Measurements from ENCODE around the gene EEF1AKMT1.

Gene EEF1AKMT1

DNA sequence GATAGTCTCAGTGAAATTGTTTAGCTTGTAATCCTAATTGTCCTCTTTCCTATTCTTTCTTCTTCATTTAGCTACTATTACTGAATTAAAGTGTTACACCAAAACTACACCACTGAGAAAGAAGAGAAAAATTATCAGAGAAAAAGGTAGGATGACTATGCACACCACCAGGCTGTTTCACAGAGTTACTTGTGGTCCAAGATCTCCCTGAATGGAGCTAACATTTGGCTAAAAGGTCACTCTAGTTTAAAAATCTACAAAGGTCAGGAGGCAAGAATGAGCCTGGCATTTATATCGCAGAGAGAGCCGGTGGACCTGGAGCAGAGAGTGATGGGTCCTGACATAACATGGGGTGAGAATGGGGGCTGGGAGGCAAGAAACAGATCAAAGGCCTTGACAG is 37.0 kb upstream of the EEF1AKMT1 start:
- no peak for DNase-seq (ENCODE audit: low spot score)
- no peak for TF ChIP-seq CTCF (IDR thresholded peaks at IDR 0.05; ENCODE audit: extremely low read depth, missing control alignments)

GRCh38 chr13:20808874-20809273 is 35.1 kb upstream of the EEF1AKMT1 start:
- no peak for TF ChIP-seq CTCF (IDR thresholded peaks at IDR 0.05; ENCODE audit: extremely low read depth, missing control alignments)
- no peak for DNase-seq (ENCODE audit: low spot score)

- DNase-seq (ENCODE audit: low spot score) = no peak
- TF ChIP-seq CTCF (IDR thresholded peaks at IDR 0.05; ENCODE audit: extremely low read depth, missing control alignments) = no peak
These were observed 29.6 kb upstream of the EEF1AKMT1 start for GRCh38 chr13:20803180-20803965.

GRCh38 chr13:20801707-20802106 is 27.9 kb upstream of the EEF1AKMT1 start:
- no peak for TF ChIP-seq CTCF (IDR thresholded peaks at IDR 0.05; ENCODE audit: extremely low read depth, missing control alignments)
- no peak for DNase-seq (ENCODE audit: low spot score)

DNA sequence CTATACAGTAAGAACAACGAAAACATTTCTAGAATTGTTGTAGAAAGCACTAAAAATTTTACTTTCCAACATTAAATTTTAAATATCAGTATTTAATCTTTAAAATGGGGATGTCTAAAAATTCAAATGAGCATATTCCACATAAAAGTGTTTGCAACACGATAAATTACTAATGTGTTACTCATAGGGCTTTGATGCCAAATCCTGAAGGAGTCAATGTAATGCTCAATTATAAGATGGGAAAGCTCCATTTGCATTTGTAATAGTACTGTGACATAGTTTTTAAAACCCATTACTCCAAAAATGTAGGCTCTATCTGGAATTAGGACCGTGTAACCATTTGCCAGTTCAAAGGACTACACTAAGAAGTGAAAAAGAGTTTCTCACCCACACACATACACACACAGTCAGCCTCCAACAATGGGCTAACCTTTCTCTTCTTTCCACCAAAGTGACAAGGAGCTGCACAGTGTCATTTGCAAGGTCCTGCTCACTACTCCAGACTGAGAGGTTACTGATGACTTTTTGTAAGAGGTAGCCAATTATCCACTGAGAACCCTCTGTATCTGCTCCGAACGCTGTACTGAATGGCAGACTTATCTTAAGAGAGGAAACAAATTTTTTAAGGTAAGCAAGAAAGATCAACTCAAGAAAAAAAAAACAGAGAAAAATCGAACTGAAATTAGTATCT is 26.1 kb upstream of the EEF1AKMT1 start:
- no peak for TF ChIP-seq CTCF (IDR thresholded peaks at IDR 0.05; ENCODE audit: extremely low read depth, missing control alignments)
- no peak for DNase-seq (ENCODE audit: low spot score)

- TF ChIP-seq CTCF (IDR thresholded peaks at IDR 0.05; ENCODE audit: extremely low read depth, missing control alignments) = no peak
These were observed 24.3 kb upstream of the EEF1AKMT1 start for GRCh38 chr13:20798027-20798426.

DNA sequence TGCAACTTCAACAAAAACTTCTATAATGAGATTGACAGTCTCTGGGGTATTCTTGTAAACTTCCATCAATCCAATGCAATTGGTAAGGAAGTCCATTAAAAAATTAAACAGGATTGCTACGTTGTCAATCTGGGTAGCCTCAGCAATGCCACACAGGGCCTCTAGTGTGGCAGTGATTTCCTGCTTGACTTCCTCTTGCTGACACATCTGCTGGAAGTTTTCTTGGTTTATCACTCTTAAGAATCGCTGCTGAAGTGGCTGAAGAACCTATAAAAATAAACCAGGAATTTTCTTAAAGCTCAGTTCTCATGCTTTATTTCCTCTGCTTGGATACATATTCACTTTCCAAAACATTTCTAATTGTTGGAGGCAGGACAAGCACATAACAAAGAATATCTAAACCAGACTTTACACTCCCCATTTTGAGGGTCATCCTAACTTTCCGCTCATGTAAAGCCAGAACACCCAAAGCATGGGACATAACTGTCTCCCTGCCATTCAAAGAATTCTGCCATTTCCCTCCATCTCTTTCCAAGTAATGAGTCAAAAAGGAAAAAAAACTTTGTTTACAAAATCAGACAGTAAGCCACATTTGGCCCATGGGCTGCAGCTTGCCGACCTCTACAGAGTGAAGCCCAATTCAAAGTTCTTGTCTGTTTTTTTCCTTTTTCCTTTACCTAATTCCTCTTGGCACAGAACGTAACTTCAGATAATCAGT is 23.2 kb upstream of the EEF1AKMT1 start:
- TF ChIP-seq CTCF (IDR thresholded peaks at IDR 0.05; ENCODE audit: extremely low read depth, missing control alignments) = no peak
- DNase-seq (ENCODE audit: low spot score) = no peak

More at GRCh38 chr13:20798027-20798426, 24.3 kb upstream of the EEF1AKMT1 start:
- DNase-seq (ENCODE audit: low spot score) = no peak
